ENCODE data around the gene TSC22D3.
"Not testable (repeated sequence)": the region's sequence is repeated elsewhere in the genome, so short reads cannot be mapped to it uniquely, and the experiment has no call there.

Gene TSC22D3

DNA sequence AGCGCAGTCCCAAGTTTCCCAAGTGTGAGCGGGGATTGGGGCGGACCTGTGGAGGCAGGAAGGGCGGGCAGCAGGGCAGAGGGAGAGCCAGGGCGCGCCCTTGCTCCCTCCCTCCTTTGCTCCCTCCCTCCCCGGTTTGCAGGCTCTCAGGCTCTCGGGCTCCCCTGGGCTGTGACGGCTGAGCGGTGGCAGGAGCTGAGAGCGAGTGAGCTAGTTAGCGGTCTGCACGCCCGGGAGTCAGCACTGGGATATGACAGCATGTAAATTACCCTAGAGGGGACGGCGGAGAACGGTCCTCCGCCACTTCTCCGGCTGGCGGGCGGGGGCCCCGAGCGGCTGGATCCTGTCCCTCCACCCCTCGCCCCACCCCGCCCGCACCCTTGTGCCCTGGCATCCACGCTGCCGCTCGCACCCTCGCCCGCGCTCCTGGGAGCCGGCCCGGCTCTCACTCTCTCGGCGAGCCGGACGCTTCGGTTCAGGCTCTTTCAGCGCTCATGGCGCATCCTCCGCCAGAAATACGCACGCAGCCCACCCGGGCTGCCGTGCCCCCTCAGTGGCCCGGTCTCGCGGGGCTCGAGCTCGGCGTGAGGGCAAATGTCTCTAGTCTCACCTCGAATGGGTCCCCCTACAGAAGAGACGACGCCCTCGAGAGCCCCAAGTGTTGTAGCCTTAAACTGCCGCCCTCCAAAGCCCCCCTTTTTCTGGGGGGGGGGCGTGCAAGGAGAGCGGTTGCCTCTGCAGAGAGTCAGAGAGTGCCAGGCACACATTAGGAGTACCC, at the start of gene TSC22D3:
Gene TSC22D3 (minus strand): TSS at position 54 of the 778 bp plus-strand sequence. CDS start 368 bp downstream, outside the sequence.
- in situ Hi-C loops (cut with HindIII; ENCODE audit: low sequenced_read_pairs): no loop called here

DNA sequence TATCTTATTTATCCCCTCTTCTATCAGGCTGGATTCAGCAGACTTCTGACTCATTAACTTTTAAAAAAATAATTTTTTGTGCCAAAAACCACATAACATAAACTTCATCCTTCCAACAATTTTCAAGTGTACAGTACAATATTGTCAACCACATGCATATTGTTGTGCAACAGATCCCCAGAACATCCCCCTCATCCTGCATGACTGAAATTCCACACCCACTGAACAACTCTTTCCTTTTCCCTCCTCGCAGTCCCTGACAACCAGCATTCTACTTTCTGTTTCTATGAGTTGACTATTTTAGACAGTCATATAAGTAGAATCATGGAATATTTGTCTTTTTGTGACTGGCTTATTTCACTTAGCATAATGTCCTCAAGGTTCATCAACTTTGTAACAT, 47.9 kb upstream of the TSC22D3 start:
- in situ Hi-C loops (cut with HindIII; ENCODE audit: low sequenced_read_pairs): no loop called here

DNA sequence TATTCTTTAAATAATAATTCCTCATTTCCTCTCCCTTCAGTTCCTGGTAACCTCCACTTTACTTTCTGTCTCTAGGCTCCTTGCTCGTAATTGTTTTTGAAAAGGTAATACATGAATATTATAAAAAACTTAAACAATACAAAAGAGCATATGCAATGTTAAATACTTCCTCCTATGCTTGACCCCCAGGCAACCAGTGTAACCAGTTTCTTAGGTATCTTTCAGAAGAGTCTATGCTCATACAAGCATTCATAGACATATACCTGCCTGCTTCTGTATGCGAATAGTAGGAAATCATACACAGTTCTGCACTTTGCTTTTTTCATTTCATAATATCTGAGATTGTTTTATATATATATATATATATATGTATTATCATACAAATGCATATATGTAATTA, 47.5 kb upstream of the TSC22D3 start:
- in situ Hi-C loops (cut with HindIII; ENCODE audit: low sequenced_read_pairs): no loop called here

DNA sequence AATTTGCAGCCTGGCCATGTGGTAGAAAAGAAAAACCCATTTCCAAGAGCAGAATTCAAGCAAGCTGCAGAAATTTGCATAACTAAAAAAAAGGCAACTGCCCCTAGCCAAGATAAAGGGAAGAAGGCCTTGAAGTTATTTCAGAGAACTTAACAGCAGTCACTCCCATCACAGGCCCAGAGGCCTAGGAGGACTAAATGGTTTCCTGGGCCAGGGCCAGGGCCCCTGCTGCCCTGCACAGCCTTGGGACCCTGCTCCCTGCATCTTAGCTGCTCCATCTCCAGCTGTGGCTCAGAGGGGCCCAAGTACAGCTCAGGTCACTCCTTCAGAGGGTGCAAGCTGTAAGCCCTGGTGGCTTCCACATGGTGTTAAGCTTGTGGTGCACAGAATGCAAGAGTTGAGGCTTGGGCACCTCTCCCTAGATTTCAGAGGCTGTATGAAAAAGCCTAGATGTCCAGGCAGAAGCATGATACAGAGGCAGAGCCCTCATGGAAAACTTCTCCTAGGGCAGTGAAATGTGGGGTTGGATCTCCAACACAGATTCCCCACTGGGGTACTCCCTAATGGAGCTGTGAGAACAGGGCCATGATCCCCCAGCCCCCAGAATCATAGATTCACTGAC, 43.4 kb upstream of the TSC22D3 start:
- in situ Hi-C loops (cut with HindIII; ENCODE audit: low sequenced_read_pairs): loop anchor here (5.0 kb wide), 1 partner anchor 77 kb away; no protein-coding TSS in a partner anchor

DNA sequence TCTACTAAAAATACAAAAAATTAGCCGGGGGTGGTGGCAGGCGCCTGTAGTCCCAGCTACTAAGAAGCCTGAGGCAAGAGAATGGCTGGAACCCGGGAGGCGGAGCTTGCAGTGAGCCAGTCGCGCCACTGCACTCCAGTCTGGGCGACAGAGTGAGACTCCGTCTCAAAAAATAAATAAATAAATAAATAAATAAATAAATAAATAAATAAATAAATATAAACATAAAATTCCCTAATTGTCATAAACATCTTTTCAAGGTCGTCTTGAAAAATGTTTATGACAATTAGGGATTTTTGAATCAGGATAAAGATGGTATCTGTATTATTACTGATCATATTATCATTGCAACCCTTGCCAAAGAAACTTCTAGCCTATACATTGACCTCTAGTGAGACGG, 34.5 kb upstream of the TSC22D3 start:
- in situ Hi-C loops (cut with HindIII; ENCODE audit: low sequenced_read_pairs): not testable (repeated sequence)

DNA sequence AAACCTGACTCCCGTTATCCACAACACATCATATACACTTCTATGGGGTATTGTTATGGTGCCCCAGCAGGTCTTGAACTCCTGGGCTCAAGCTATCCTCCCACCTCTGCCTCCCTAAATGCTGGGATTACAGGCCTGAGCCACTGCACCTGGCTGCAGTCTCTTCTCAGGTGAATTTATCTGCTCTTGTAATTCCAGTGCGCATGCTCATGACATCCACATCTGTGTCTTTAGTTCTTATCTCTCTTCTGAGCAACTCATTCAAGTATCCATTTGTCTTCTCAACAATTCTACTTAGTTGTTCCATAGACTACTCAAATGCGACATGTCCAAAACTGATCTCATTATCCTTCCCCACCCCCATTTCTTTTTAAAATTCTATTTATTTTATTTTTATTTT, 29.6 kb upstream of the TSC22D3 start:
- in situ Hi-C loops (cut with HindIII; ENCODE audit: low sequenced_read_pairs): no loop called here

DNA sequence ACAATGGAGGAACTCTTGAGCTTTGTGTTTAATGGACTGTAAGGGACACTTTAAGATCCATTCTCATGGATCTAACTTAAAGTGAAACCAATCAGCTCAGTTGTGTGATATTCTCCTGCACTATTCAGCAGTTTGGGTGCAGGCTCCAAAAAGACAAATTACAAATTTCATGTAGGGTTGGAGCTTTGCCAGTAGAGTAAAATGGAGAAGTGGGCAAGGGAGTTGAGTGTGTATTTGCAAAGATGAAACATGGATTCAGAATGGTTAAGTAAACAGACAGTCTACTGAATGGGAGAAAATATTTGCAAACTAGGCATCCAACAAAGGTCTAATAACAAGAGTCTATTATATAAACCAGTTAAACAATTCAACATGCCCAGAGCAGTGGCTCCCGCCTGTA, 28.8 kb upstream of the TSC22D3 start:
- in situ Hi-C loops (cut with HindIII; ENCODE audit: low sequenced_read_pairs): no loop called here

DNA sequence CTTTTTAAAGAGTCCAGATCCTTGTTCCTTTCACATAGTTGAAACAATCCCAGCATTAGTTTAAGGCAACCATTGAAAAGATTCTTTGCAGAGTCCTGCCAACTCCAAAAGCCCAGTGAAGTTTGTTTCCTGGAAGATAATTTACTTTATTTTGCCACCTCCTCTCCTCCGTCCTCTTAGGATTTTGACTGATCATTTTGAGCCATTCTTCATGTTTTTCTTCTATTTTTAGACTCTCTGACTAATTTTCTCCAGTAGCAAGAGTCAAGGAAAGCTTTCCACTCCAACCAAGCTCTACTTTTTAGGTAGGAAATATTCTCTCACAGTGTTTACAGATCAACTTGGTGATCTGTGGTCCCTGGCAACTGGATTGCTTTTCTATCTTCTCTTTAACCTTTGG, 12.2 kb upstream of the TSC22D3 start:
- in situ Hi-C loops (cut with HindIII; ENCODE audit: low sequenced_read_pairs): loop anchor here (5.0 kb wide), 1 partner anchor 56 kb away; no protein-coding TSS in a partner anchor

DNA sequence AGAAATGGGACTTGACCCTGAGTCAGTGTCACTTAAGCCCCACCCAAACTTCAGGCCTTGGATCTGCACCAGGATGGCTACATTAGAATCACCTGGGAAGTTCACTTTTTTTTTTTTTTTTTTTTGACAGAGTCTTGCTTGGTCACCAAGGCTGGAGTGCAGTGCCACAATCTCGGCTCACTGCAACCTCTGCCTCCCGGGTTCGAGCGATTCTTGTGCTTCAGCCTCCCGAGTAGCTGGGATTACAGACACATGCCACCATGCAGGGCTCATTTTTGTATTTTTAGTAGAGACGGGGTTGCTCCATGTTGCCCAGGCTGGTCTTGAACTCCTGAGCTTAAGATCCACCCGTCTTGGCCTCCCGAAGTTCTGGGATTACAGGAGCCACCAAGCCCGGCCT, 4.9 kb upstream of the TSC22D3 start:
- in situ Hi-C loops (cut with HindIII; ENCODE audit: low sequenced_read_pairs): no loop called here

DNA sequence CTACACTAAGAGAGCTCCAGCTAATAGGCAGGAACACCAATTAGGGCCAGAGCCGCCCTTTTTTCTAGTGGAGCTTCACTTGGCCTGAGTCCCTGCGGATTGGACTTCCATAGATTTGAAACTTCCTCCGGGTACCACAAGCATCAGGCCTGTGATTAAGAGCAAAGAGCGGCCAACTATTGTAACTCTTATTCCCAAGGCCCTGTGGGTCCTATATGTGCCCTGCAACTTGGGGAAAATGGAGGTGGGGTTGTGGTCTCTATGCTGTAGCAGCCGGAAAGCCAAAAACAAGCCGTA, 1.9 kb upstream of the TSC22D3 start, which contains the start of gene NCBP2L:
Gene NCBP2L (plus strand): TSS at position 198 of the 297 bp plus-strand sequence. CDS start 16,488 bp downstream, outside the sequence.
- in situ Hi-C loops (cut with HindIII; ENCODE audit: low sequenced_read_pairs): no loop called here

DNA sequence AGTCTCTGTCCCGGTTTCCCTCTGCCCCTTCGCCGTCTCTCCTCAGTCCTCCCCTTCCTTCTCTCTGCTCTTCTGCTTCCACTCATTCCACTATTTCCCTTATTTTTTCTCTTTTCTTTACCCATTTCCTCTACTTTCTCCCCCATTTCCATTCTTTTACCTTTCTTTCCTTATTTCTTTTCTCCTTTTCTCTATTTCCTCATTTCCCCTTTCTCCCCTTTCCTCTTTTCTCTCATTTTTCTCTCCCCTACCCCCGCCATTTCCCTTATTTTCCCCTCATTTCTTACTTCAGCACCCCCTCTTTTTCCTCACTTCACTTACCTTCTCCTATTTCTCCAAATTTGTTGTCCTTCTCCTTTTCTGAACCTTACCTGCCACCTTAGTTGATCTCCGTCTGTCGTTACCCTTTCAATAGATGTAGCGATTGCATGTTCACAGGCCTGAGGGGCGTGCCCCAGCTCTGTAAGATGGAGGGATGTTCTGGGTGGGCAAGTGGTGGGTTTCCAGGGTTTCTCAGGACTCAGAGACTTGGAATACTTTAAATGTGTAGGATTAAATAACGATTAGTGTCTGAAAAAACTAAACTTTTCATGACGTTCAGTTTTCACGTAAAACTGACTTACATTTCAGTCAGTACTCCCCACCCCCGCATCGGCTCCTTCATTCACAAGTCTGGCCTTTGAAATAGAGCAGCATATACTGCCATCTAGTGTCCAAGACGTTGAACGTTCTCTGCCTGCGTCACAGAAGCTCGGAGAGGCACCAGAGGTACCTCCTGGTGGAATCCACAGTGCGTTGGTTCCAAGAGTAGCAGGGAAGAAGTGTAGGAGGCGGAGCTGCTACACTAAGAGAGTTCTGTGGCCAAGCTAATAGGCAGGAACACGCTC, 1.3 kb upstream of the TSC22D3 start:
- in situ Hi-C loops (cut with HindIII; ENCODE audit: low sequenced_read_pairs): no loop called here

DNA sequence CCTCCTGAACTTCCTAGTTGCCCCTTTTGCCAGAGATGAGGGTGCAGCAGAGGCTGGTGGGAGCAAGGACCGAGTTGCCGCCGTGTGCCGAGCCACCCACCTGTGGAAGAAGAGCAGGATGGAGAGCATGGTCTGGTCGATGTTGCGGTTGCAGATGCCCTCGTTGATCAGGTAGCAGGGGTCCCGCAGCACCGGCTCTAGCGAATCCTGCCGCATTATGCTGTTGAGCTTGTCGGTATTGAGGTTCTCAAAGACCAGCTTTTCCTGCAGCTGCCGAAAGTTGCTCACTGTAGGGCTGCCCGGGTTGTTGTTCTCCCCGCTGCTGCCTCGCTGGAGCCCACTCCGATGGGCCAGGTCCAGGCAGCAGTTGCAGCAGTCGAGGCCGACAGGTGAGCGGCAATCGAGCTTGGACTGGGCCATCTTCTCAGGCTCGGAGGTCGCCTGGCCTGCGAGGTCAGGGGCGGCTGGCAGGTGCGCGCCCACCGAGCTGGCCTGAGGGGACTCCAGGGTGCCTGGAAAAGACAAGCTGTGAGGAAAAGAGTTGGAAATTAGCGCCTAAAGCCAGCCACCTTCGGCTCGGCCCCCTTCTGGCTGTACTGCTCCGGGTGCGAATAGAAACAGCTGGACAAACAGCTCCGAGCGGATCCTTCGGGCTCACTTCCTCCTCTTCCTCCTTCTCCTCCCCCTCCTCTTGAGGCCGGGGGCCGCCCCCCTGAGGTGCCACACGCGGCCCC, 420 bp downstream of the TSC22D3 start:
- in situ Hi-C loops (cut with HindIII; ENCODE audit: low sequenced_read_pairs): loop anchor here (5.0 kb wide), 1 partner anchor 98 kb away; no protein-coding TSS in a partner anchor

DNA sequence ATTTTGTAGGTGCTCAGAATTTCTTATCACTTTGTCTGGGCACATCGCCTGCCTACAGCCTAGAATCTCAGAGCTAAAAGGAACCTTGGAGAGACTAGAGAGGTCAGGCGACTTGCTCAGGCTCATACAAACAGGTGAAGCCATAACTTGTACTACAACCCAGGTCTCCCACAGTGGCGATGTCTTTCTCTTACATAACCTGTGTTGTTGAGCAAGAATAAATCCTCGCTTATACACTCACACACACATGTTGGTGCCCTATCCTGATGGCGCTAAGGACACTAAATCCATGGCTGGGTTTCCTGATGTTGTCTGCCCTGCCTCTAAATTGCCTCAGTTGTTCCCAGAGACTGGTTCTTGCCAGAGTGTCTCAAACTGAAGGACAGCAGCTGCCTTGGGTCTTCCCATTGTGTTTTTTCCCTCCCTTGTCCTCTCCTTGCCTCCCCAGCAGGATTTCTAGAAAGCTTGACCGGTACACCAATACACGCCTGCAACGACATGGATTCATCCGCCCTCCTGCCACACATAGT, 1.6 kb downstream of the TSC22D3 start:
- in situ Hi-C loops (cut with HindIII; ENCODE audit: low sequenced_read_pairs): loop anchor here (5.0 kb wide), 1 partner anchor 97 kb away; no protein-coding TSS in a partner anchor

DNA sequence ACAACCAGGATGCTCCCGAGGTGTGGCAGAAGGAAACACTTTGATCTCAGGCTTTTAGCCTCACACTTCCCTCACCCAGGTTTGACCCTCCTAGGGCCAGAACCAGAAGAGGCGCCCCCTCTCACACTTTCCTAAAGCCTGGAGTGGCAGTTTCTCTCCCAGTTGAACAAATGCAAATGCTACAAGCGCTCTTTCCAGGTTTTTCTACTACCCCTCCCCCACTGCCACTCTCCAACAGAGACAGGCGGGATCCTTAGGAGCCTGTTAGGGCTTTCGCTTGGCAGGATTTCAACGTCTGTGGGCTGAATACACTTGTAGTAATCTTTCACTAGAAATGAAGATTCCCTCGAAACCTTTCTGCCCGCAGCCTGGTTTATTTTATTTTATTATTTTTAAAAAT, 2.4 kb downstream of the TSC22D3 start:
- in situ Hi-C loops (cut with HindIII; ENCODE audit: low sequenced_read_pairs): loop anchor here (5.0 kb wide), 1 partner anchor 96 kb away; no protein-coding TSS in a partner anchor

DNA sequence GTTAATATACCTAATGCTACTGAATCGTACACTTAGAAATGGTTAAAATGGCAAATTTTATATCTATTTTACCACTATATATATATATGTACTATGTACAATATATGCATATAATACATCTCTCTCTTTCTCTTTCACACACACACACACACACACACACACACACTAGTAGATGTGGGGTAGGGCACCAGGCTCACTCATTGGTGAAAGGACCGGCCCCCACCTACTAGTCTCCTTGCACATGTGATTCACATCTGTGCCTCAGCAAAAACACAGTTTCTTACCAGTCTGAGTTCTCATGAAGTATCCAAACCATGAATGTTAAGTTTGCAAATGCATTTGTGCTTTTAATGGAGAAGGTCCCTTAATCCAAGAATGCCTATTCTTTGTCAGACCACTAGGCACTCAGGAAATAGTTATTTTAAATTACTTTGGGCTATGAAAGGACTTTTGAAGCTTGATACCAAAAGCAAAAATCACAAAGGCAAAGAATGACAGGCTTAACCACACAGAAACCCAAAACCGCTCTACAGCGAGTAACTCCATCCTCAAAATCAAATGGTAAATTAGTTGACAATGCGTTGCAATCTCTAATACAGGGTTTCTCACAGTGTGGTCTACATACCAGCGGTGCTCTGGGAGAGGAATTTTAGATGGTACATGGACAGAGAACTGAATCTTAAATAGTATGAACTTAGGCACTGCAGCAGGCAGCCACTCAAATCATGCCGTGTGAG, 5.8 kb downstream of the TSC22D3 start:
- in situ Hi-C loops (cut with HindIII; ENCODE audit: low sequenced_read_pairs): loop anchor here (5.0 kb wide), 1 partner anchor 92 kb away; no protein-coding TSS in a partner anchor

DNA sequence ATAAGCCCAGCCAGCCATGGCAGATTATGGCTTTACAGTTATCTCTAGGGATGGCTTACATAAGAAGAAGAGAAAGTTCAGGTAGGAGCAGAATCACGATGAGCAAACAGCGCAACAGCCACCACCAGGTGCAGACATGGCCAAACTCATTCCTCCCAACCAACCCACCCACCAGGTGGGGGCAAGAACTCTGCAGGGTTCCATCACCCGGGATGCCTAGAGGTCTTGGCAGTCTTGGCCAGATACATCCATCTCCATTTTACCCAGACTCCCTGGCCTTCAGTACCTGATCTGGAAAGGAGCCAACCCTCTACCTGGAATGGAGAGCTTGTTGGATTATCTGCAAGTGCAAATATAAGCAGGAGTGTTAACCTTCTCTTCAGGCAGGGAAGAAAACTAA, 7.5 kb downstream of the TSC22D3 start:
- in situ Hi-C loops (cut with HindIII; ENCODE audit: low sequenced_read_pairs): no loop called here

DNA sequence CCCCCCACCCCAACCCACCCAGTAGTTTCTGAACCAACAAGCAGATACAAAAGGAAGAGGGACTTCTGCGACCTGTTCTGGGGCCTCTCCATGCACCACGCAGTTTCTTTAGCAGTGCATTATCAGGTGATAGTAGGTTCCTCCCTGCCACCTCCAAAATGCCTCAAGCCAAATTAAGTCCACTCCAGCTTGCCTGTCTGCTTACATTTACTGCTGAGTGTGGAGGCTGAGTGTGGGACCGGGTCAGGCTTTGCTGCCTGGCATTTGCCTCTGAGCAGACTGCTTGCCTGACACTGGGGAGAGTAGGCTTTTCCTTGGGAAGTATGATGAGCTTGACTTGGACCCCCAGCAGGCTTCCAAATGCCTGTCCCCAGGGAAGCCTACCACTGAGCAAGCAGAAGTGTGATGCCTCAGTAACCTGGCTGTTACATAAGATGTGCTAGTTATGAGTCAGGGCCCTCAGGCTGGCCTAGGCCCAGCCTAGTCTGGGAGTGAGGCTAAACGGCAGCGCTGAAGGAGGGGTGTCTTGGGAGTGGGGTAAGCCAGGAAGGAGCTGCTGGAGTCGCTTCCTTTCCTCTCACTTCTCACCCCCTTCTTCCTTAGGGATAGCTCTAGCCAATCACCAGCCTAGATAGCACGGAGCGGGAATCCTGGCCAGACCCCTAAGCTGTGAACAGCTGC, 9.0 kb downstream of the TSC22D3 start:
- in situ Hi-C loops (cut with HindIII; ENCODE audit: low sequenced_read_pairs): no loop called here

DNA sequence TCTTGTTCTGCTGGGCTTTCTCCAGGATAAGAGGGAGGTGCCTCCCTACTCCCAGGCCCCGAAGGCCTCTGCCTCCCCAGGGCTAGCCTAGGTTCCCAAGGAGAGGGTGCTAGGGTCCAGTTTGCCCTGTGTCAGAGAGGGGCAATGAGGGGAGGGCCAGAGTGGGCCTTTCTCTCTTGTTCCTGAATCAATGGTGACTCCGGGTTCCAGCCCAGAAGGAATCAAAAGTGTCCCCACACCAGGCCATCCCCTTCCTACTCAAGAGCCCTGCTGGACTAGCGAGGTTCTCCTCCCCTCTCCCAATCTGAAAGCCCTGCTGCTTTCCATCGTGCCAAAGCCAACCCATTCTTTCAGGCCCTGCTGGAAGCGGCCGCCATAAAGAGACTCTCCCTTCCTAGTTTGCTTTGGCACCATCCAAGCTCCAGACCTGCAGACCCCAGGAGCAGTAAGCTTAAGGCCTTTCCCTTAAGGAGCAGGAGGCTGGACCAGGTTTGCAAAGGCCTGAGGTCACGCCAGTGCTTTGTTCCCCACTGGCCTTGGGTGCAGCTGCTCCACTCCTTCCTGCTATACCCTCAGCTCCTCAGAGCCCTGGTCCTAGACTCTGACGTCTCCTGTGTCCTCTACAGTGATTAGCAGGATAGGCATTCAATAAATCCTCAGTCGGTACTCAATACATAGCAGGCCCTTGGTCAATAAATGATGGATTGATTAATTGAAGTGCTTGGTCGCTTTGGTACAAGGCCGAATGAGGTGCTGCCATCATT, 10.6 kb downstream of the TSC22D3 start:
- in situ Hi-C loops (cut with HindIII; ENCODE audit: low sequenced_read_pairs): no loop called here
